Mesendoderm (in vitro differentiated cells): ENCODE results near the gene AFF3.

Experiments used
- DNase-seq: peaks from one replicate; pipeline ENCODE4 v3.0.0; 2013
- H2AK5ac ChIP-seq: 2 replicates; pipeline ENCODE4 v1.6.1; 2013; ENCODE audit warnings: low read length, inconsistent platforms
- H2BK120ac ChIP-seq: 2 replicates; pipeline ENCODE4 v1.6.1; 2013; ENCODE audit warnings: low read depth, mild to moderate bottlenecking, low read length, moderate library complexity, mixed read lengths
- H2BK15ac ChIP-seq: replicated peaks from 2 replicates; pipeline ENCODE4 v1.6.1; 2013; ENCODE audit warnings: low read depth, mild to moderate bottlenecking, moderate library complexity
- H2BK5ac ChIP-seq: 2 replicates; pipeline ENCODE4 v1.6.1; 2013; ENCODE audit warnings: low read length, inconsistent platforms
- H3K18ac ChIP-seq: 2 replicates; pipeline ENCODE4 v1.6.1; 2013; ENCODE audit warnings: mild to moderate bottlenecking, low read length, mixed read lengths
- H3K23ac ChIP-seq: one replicate; pipeline ENCODE4 v1.6.1; 2013; ENCODE audit warnings: low read length
- H3K27ac ChIP-seq: 2 replicates; pipeline ENCODE4 v1.5.1; 2013; ENCODE audit warnings: low read depth, mild to moderate bottlenecking, inconsistent platforms, low read length, moderate library complexity
- H3K27me3 ChIP-seq: 2 replicates; pipeline ENCODE4 v1.6.1; 2013; ENCODE audit warnings: low read length, control low read depth, mild to moderate bottlenecking, inconsistent platforms; ENCODE audit not compliant: insufficient read depth, poor library complexity
- H3K36me3 ChIP-seq: 2 replicates; pipeline ENCODE4 v1.6.1; 2013; ENCODE audit warnings: low read length, inconsistent platforms; ENCODE audit not compliant: control insufficient read depth, insufficient read depth
- H3K4ac ChIP-seq: one replicate; pipeline ENCODE4 v1.6.1; 2013; ENCODE audit warnings: low read depth, mild to moderate bottlenecking, low read length, moderate library complexity
- H3K4me1 ChIP-seq: 2 replicates; pipeline ENCODE4 v1.6.1; 2013; ENCODE audit warnings: low read depth, low read length, inconsistent platforms; ENCODE audit not compliant: control insufficient read depth
- H3K4me2 ChIP-seq: 2 replicates; pipeline ENCODE4 v1.6.1; 2013; ENCODE audit warnings: low read length
- H3K4me3 ChIP-seq: 2 replicates; pipeline ENCODE4 v1.5.1; 2013; ENCODE audit warnings: mild to moderate bottlenecking, low read length
- H3K56ac ChIP-seq: one replicate; pipeline ENCODE4 v1.6.1; 2013; ENCODE audit warnings: low read length
- H3K79me1 ChIP-seq: 2 replicates; pipeline ENCODE4 v1.6.1; 2013; ENCODE audit warnings: low read length, inconsistent platforms
- H3K79me2 ChIP-seq: 2 replicates; pipeline ENCODE4 v1.6.1; 2013; ENCODE audit warnings: mild to moderate bottlenecking, low read length; ENCODE audit not compliant: control insufficient read depth, insufficient read depth
- H3K9ac ChIP-seq: 2 replicates; pipeline ENCODE4 v1.6.1; 2013; ENCODE audit warnings: low read length, inconsistent platforms
- H4K5ac ChIP-seq: one replicate; pipeline ENCODE4 v1.6.1; 2013; ENCODE audit warnings: low read length
- H4K8ac ChIP-seq: one replicate; pipeline ENCODE4 v1.6.1; 2013; ENCODE audit warnings: low read depth, mild to moderate bottlenecking, control low read depth, low read length, moderate library complexity
- WGBS: extraction: QIAGEN DNeasy Blood & Tissue Kit; methylation state at CpG from one replicate; pipeline ENCODE4 v1.1.7; 2013; ENCODE audit warnings: low lambda C conversion rate, missing lambda C conversion rate; ENCODE audit not compliant: insufficient coverage; ENCODE audit errors: extremely low coverage; 5-methylcytosine and 5-hydroxymethylcytosine counted together

The AFF3 gene

GRCh38 chr2:99593692-99594427 lies 548.5 kb downstream of the AFF3 start:
- Histone ChIP-seq H3K4me2 (no peak overlapping the region), H3K9ac (no peak overlapping the region), H2BK15ac (no peak overlapping the region), H3K18ac (no peak overlapping the region), H3K79me2 (no peaks in the 10 kb centered on the region), H2BK5ac (no peak overlapping the region), H3K79me1 (no peaks in the 10 kb centered on the region), H2BK120ac (no peak overlapping the region), H3K27ac (no peak overlapping the region), H4K5ac (no peak overlapping the region), H4K8ac (no peak overlapping the region), H3K56ac (no peak overlapping the region), H3K4me1 (no peaks in the 10 kb centered on the region), H3K36me3 (no peaks in the 10 kb centered on the region), H2AK5ac (no peak overlapping the region), H3K23ac (no peak overlapping the region), H3K27me3 (no peaks in the 10 kb centered on the region), H3K4ac (no peak overlapping the region), H3K4me3 (no peak overlapping the region)
- no peak for DNase-seq
- no CpG with 5 or more reads among the region's 54 CpGs for WGBS

GRCh38 chr2:99576775-99577174 lies 565.6 kb downstream of the AFF3 start:
- no peak for DNase-seq
- Histone ChIP-seq H3K9ac (no peak overlapping the region), H3K27ac (no peak overlapping the region), H3K36me3 (no peaks in the 10 kb centered on the region), H3K4me3 (no peak overlapping the region), H3K4ac (no peak overlapping the region), H2AK5ac (no peak overlapping the region), H2BK120ac (no peak overlapping the region), H3K18ac (no peak overlapping the region), H4K8ac (no peak overlapping the region), H3K79me2 (no peaks in the 10 kb centered on the region), H3K4me2 (no peak overlapping the region), H3K27me3 (no peaks in the 10 kb centered on the region), H2BK15ac (no peak overlapping the region), H3K56ac (no peak overlapping the region), H3K4me1 (peaks cover 3% of the 10 kb centered on the region), H3K23ac (no peak overlapping the region), H2BK5ac (no peak overlapping the region), H4K5ac (no peak overlapping the region), H3K79me1 (no peaks in the 10 kb centered on the region)
- WGBS, result no CpG with 5 or more reads among the region's 3 CpGs

- Histone ChIP-seq H4K8ac (no peak overlapping the region), H2AK5ac (no peak overlapping the region), H2BK120ac (no peak overlapping the region), H3K4me2 (no peak overlapping the region), H2BK5ac (no peak overlapping the region), H3K4ac (no peak overlapping the region), H3K79me2 (no peaks in the 10 kb centered on the region), H3K56ac (no peak overlapping the region), H3K4me1 (peaks cover 3% of the 10 kb centered on the region), H3K18ac (no peak overlapping the region), H3K4me3 (no peak overlapping the region), H3K79me1 (no peaks in the 10 kb centered on the region), H3K27me3 (no peaks in the 10 kb centered on the region), H3K27ac (no peak overlapping the region), H2BK15ac (no peak overlapping the region), H3K23ac (no peak overlapping the region), H4K5ac (no peak overlapping the region), H3K9ac (no peak overlapping the region), H3K36me3 (no peaks in the 10 kb centered on the region)
- DNase-seq, result no peak
- WGBS, result no CpG with 5 or more reads among the region's 11 CpGs
Measured at GRCh38 chr2:99573634-99574251, 568.6 kb downstream of the AFF3 start.

GRCh38 chr2:99572373-99573164 lies 569.8 kb downstream of the AFF3 start:
- H4K8ac ChIP-seq, result no peak overlapping the region
- no peak overlapping the region for H3K9ac ChIP-seq
- H2BK120ac ChIP-seq, result no peak overlapping the region
- H2AK5ac ChIP-seq, result no peak overlapping the region
- DNase-seq, result peak; percentile 14
- H4K5ac ChIP-seq, result no peak overlapping the region
- no peak overlapping the region for H2BK5ac ChIP-seq
- WGBS, result no CpG with 5 or more reads among the region's 13 CpGs
- H2BK15ac ChIP-seq, result no peak overlapping the region
- H3K36me3 ChIP-seq, result no peaks in the 10 kb centered on the region
- H3K18ac ChIP-seq, result no peak overlapping the region
- no peaks in the 10 kb centered on the region for H3K79me2 ChIP-seq
- H3K79me1 ChIP-seq, result no peaks in the 10 kb centered on the region
- H3K27me3 ChIP-seq, result no peaks in the 10 kb centered on the region
- peaks cover 3% of the 10 kb centered on the region for H3K4me1 ChIP-seq
- no peak overlapping the region for H3K23ac ChIP-seq
- H3K4ac ChIP-seq, result no peak overlapping the region
- H3K4me2 ChIP-seq, result no peak overlapping the region
- no peak overlapping the region for H3K27ac ChIP-seq
- H3K4me3 ChIP-seq, result no peak overlapping the region
- H3K56ac ChIP-seq, result no peak overlapping the region

GRCh38 chr2:99571954-99572353 lies 570.4 kb downstream of the AFF3 start:
- no peak overlapping the region for H2BK120ac ChIP-seq
- H3K23ac ChIP-seq, result no peak overlapping the region
- no peak overlapping the region for H2BK5ac ChIP-seq
- no CpG with 5 or more reads among the region's 2 CpGs for WGBS
- no peak overlapping the region for H3K4ac ChIP-seq
- H3K4me1 ChIP-seq, result peaks cover 3% of the 10 kb centered on the region
- H4K8ac ChIP-seq, result no peak overlapping the region
- H3K79me1 ChIP-seq, result no peaks in the 10 kb centered on the region
- no peak overlapping the region for H4K5ac ChIP-seq
- no peak overlapping the region for H2AK5ac ChIP-seq
- H3K4me3 ChIP-seq, result no peak overlapping the region
- H2BK15ac ChIP-seq, result no peak overlapping the region
- H3K4me2 ChIP-seq, result no peak overlapping the region
- no peak overlapping the region for H3K9ac ChIP-seq
- H3K36me3 ChIP-seq, result no peaks in the 10 kb centered on the region
- H3K79me2 ChIP-seq, result no peaks in the 10 kb centered on the region
- H3K27ac ChIP-seq, result no peak overlapping the region
- no peak overlapping the region for H3K18ac ChIP-seq
- H3K56ac ChIP-seq, result no peak overlapping the region
- no peaks in the 10 kb centered on the region for H3K27me3 ChIP-seq
- DNase-seq, result no peak
